ENCODE results near the gene KLHL4. TPM values are rescaled to one million over a fixed set of nuclear protein-coding genes. Genes with fewer than 3 reads are reported as not detected.

KLHL4 gene
- total and polyA plus RNA-seq, 10 of the 15 experiments (the other 5 are each of a cell fraction or from before 2014, with no cell fraction given): 0.03 TPM; not detected in 8

GRCh38 chrX:87621697-87622096 is 104.1 kb downstream of the KLHL4 start (continued):
- TF ChIP-seq ZBTB40 (IDR thresholded peaks at IDR 0.05; ENCODE audit: borderline replicate concordance): no peak
- no peak for TF ChIP-seq YBX1 (IDR thresholded peaks at IDR 0.05)
- no peak for TF ChIP-seq USF1 (IDR thresholded peaks at IDR 0.05; ENCODE audit: borderline replicate concordance, extremely low read length, insufficient read depth, low read depth, low read length)

GRCh38 chrX:87626996-87627395 is 109.4 kb downstream of the KLHL4 start:
- CTCF ChIA-PET: no interaction called here
- no peak for FAIRE-seq
- H2AFZ ChIP-seq (ENCODE audit: control insufficient read depth, low read depth, low read length): no peak overlapping the region

More at GRCh38 chrX:87626996-87627395, 109.4 kb downstream of the KLHL4 start:
- RAD21 ChIA-PET (ENCODE audit: unreplicated experiment): no interaction called here
- Histone ChIP-seq H3K36me3 (ENCODE audit: control insufficient read depth in 2 of 2, insufficient read depth in 2 of 2, low read length in 1 of 2) (no peaks in the 10 kb centered on the region), H3K4me1 (ENCODE audit: control insufficient read depth, insufficient read depth, low read length) (no peaks in the 10 kb centered on the region), H3K27ac (ENCODE audit: control insufficient read depth, insufficient read depth) (no peak overlapping the region), H3K9me3 (replicated peaks; ENCODE audit: control insufficient read depth, insufficient read depth, low read length) (no peaks in the 10 kb centered on the region), H3K4me3 (no peak overlapping the region), H3K4me2 (ENCODE audit: control insufficient read depth, insufficient read depth) (no peak overlapping the region), H3K9ac (ENCODE audit: control insufficient read depth, insufficient read depth, low read length) (no peak overlapping the region), H3K79me2 (ENCODE audit: control insufficient read depth, insufficient read depth, low read length) (no peaks in the 10 kb centered on the region), H3K27me3 (replicated peaks in 1 of 2; ENCODE audit: control insufficient read depth in 2 of 2, insufficient read depth in 2 of 2, low read length in 1 of 2) (no peaks in the 10 kb centered on the region), H4K20me1 (ENCODE audit: control insufficient read depth, insufficient read depth) (no peaks in the 10 kb centered on the region)
- in situ Hi-C loops (cut with MboI) (no loop called here), intact Hi-C loops (cut with micrococcal nuclease; ENCODE audit: unreplicated experiment) (no loop called here)
- DNase-seq (ENCODE audit: low read depth, low spot score) (no peak), ATAC-seq (no peak)
- BruUV-seq (replicated peaks): no TSS peak
- no peak for TF ChIP-seq ETV6 (conservative IDR thresholded peaks at IDR 0.05 in 1 of 2, IDR thresholded peaks at IDR 0.05 in 1 of 2; ENCODE audit: borderline replicate concordance in 1 of 2, low read depth in 1 of 2)
- TF ChIP-seq YBX1 (IDR thresholded peaks at IDR 0.05): no peak
- TF ChIP-seq CREM (IDR thresholded peaks at IDR 0.05; ENCODE audit: low read depth): no peak
- no peak for TF ChIP-seq GABPA (IDR thresholded peaks at IDR 0.05; ENCODE audit: low read depth)
- TF ChIP-seq SIN3A (IDR thresholded peaks at IDR 0.05; ENCODE audit: low read depth, low read length): no peak
- no peak for TF ChIP-seq ZBED1 (IDR thresholded peaks at IDR 0.05; ENCODE audit: borderline replicate concordance)
- TF ChIP-seq ZNF687 (IDR thresholded peaks at IDR 0.05): no peak
- no peak for TF ChIP-seq TBL1XR1 (IDR thresholded peaks at IDR 0.05; ENCODE audit: low read depth, low read length)
- no peak for TF ChIP-seq MYC (IDR thresholded peaks at IDR 0.05; ENCODE audit: insufficient read depth, insufficient read length, insufficient replicate concordance, low read length, severe bottlenecking)
- TF ChIP-seq TCF7 (IDR thresholded peaks at IDR 0.05; ENCODE audit: borderline replicate concordance): no peak
- TF ChIP-seq BACH1 (IDR thresholded peaks at IDR 0.05; ENCODE audit: borderline replicate concordance): no peak
- no peak for TF ChIP-seq CEBPB (IDR thresholded peaks at IDR 0.05; ENCODE audit: borderline replicate concordance in 1 of 2, low read depth in 2 of 2, low read length in 2 of 2)
- SMC1A ChIA-PET (ENCODE audit: uncharacterized antibody, unreplicated experiment): no interaction called here
- POLR2A ChIA-PET: no interaction called here
- WGBS (ENCODE audit: insufficient coverage, insufficient replicate concordance, low lambda C conversion rate, missing lambda C conversion rate): 12% methylated on average over 3 of the region's 3 CpGs
